Heart left ventricle (tissue), 16 donors: ENCODE results near the gene CHRM1. TPM values are rescaled to one million over a fixed set of nuclear protein-coding genes. Genes with fewer than 3 reads are reported as not detected.

ENCODE experiments used
- ATAC-seq, 4 donors: fragments of 200-7000 bp; cut with Tn5 transposase; one replicate each; pipeline ENCODE4 v1.9.1; 2020 to 2022; ENCODE audit warnings: moderate library complexity in 4 of 4, mild to moderate bottlenecking in 3 of 4, moderate number of reproducible peaks in 1 of 4
- DNase-seq, 5 donors: peaks; one replicate each; pipeline ENCODE4 v3.0.0-alpha.2; 2020
- H3K27ac ChIP-seq, 12 donors: fragments of 200-600 bp; sonication (generic) in 4 of 12; one replicate each; pipeline versions ENCODE4 v1.5.0 to v1.8.0; 2016 to 2022; ENCODE audit warnings: mild to moderate bottlenecking in 2 of 12
- H3K27me3 ChIP-seq, 9 donors: fragments of 200-600 bp; sonication (generic) in 2 of 9; one replicate each; pipeline versions ENCODE4 v1.5.1 to v1.8.0; 2016 to 2022; ENCODE audit warnings: mild to moderate bottlenecking in 3 of 9
- H3K36me3 ChIP-seq, 9 donors: fragments of 200-600 bp; sonication (generic) in 2 of 9; one replicate each; pipeline versions ENCODE4 v1.5.0 to v1.8.0; 2018 to 2022; ENCODE audit warnings: mild to moderate bottlenecking in 2 of 9
- H3K4me1 ChIP-seq, 12 donors: fragments of 200-600 bp; sonication (generic) in 4 of 12; one replicate each; pipeline versions ENCODE4 v1.5.0 to v1.8.0; 2016 to 2022; ENCODE audit warnings: mild to moderate bottlenecking in 3 of 12
- H3K4me3 ChIP-seq, 12 donors: fragments of 200-600 bp; sonication (generic) in 4 of 12; one replicate each; pipeline versions ENCODE4 v1.5.0 to v1.8.0; 2017 to 2022; ENCODE audit warnings: mild to moderate bottlenecking in 9 of 12, moderate library complexity in 4 of 12
- H3K9me3 ChIP-seq, 12 donors: fragments of 200-600 bp; sonication (generic) in 4 of 12; one replicate each; pipeline versions ENCODE4 v1.5.0 to v1.8.0; 2016 to 2022; ENCODE audit warnings: mild to moderate bottlenecking in 1 of 12
- POLR2A ChIP-seq, 2 donors: fragments of 450-650 bp; IDR thresholded peaks; one replicate each; pipeline ENCODE4 v1.6.1; 2017; ENCODE audit warnings: antibody characterized with exemption in 2 of 2, mild to moderate bottlenecking in 2 of 2, moderate library complexity in 2 of 2
- WGBS, 4 donors: extraction: QIAGEN DNeasy Blood & Tissue Kit in 2 of 4; methylation state at CpG; one replicate each; pipeline versions ENCODE4 v1.1.5 to v1.1.7; 2013 to 2018; 5-methylcytosine and 5-hydroxymethylcytosine counted together
- intact Hi-C, 10 donors: fragments of 100-400 bp; cut with DNase I; formaldehyde crosslinking; loops; one replicate each; pipeline versions ENCODE4 v1.11.1 to v1.14.2; 2022
- polyA plus RNA-seq, 2 donors: library from polyadenylated mRNA; stranded (reverse); fragments of 200-250 nt; gene quantifications; one replicate each; pipeline ENCODE4 v1.2.3, GENCODE V29; 2013
- total RNA-seq, 9 donors: library from RNA; depleted of rRNA in 2 of 9; stranded (reverse); fragments of >200 nt in 2 of 9; fragmentation: NEBNext Ultra II Directional in 3 of 9; extraction: Animal tissue kit (Norgen Biotek cat#: 25700) in 3 of 9; gene quantifications; one replicate each; pipeline versions ENCODE4 v1.1.0 to v1.2.4, GENCODE V29; 2016 to 2023
- TF ChIP-seq, protein P1 (sequence below), 12 donors: fragments of 200-600 bp; sonication (generic) in 4 of 12; IDR thresholded peaks; one replicate each; pipeline versions ENCODE4 v1.5.0 to v1.8.0; 2018 to 2022; ENCODE audit warnings: antibody characterized with exemption in 12 of 12, mild to moderate bottlenecking in 5 of 12
- donor health status: ischemic (EF 13 %, LVEDD 7.1; RV severe dilation, severe dysfunction).
- donor health status: healthy with polysubstance abuse.
- donor health status: DM: no; HTN: yes; CAD: no.
- donor health status: DM: no; HTN: no; CAD: no.
- donor health status: ischemic (EF 25% LVEDD 6.9; RV normal size, moderate dysfunction).
- donor health status: ischemic (EF 25% LVEDD 5.7; RV mildly dilated, moderate dysfunction).
- donor health status: healthy.
- donor health status: DM: yes; HTN: yes; CAD: no.
- donor health status: ischemic (EF 35%, LVEDD 5.7; RV mildly dilated, moderate dysfunction).
- donor health status: nonischemic (EF 11% LVEDD 7.7; RV severe dilation, severe dysfunction).
- donor health status: DM: yes; HTN: yes; CAD: no.
- donor health status: PGD.
- donor health status: ischemic (EF 29% LVEDD 5.4; RV normal size, mild dysfunction).
- donor health status: nonischemic (EF 23%, LVEDD 6.1; RV moderate dilation, normal function).

The CHRM1 gene
- total and polyA plus RNA-seq, 11 donors, result 0.08 to 0.31 TPM; not detected in 9

DNA sequence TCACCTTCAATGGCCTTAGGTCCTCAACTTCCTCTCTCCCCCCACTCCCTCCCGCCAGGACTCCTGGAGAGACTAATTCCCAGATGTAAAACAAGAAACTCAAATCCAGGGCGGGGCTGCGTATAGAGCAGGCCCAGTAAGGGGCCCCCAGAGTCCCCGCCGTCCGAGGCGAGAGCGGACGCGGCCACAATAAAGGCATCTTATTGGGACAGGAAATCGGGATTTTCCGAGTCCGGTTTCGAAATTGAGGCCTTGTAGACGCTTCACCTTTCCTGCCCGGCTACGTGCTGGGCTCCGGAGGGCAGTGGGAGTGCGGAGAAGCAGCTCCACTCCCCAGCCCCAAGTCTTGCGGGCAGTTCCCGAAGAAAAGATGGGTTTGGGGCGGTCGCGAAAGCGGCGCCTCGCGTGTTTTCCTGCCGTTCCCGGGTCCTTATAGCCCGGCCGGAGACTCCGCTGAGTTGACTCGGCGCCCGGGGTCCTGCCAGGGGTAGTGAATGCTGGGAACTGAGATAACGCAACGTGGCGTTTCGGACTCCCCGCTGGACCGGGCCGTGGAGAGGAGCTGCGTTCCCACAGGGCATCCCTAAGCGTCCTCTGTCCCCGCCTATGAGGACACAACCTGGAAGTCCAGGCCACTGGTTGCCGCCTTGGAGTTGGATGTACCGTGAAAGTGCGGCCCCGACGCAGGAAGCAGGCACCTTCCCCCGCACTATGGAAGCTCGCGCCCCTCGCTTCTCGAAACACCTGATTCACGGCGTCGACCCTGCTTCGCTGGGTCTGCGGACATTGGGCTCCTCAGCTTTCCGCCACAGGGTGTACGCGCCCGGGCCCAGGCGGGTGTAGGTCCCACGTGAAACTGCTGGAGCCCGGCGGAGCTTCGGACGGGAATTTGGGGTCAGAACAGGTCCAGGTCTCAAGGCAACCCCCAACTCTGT, 4.8 kb upstream of the CHRM1 start:
- TF ChIP-seq, protein P1, sequence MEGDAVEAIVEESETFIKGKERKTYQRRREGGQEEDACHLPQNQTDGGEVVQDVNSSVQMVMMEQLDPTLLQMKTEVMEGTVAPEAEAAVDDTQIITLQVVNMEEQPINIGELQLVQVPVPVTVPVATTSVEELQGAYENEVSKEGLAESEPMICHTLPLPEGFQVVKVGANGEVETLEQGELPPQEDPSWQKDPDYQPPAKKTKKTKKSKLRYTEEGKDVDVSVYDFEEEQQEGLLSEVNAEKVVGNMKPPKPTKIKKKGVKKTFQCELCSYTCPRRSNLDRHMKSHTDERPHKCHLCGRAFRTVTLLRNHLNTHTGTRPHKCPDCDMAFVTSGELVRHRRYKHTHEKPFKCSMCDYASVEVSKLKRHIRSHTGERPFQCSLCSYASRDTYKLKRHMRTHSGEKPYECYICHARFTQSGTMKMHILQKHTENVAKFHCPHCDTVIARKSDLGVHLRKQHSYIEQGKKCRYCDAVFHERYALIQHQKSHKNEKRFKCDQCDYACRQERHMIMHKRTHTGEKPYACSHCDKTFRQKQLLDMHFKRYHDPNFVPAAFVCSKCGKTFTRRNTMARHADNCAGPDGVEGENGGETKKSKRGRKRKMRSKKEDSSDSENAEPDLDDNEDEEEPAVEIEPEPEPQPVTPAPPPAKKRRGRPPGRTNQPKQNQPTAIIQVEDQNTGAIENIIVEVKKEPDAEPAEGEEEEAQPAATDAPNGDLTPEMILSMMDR (IDR thresholded peaks at IDR 0.05), result no peak
- no peak for TF ChIP-seq POLR2A (IDR thresholded peaks at IDR 0.05)
- ATAC-seq, result peak in 3 of 4 donors; percentile 10 to 48 (median 39)
- peaks cover 26 to 75% (median 53%) of the 10 kb centered on the region in 9 donors for H3K27me3 ChIP-seq

DNA sequence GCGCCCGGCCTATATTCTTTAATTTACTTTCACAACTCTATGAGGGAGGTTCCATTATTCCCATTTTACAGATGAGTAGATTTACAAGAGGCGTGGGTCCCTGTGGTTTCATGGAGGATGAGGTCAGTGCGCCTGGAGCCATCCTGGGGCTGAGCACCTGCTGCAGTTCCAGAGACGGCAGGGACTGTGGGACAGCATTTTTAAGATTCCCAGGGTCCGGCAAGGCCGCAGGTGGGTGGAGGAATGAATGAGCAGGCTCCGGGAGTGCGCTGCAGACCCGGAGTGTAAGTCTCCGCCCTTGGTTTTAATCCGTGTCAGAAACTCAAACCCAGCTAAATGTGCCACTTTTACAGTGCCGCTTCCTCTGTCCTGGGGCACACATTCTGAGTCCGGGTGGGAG, 4.1 kb upstream of the CHRM1 start:
- DNase-seq, result peak in 1 of 5 donors; percentile 8
- intact Hi-C loops, result no loop called here
- ATAC-seq, result no peak
- Histone ChIP-seq H3K27ac (no peak overlapping the region), H3K9me3 (no peaks in the 10 kb centered on the region), H3K4me3 (peak overlapping the region in 5 of 12 donors; percentile 49 to 54 (median 51)), H3K36me3 (no peaks in the 10 kb centered on the region), H3K27me3 (peaks cover 28 to 75% (median 53%) of the 10 kb centered on the region in 9 donors), H3K4me1 (peaks cover 3 to 51% (median 20%) of the 10 kb centered on the region in 12 donors)
- 41 to 76% (median 62%) methylated on average over 14 of the region's 14 CpGs for WGBS, 4 donors
- no peak for TF ChIP-seq POLR2A (IDR thresholded peaks at IDR 0.05)
- TF ChIP-seq, protein P1 (IDR thresholded peaks at IDR 0.05), result no peak

More for the DNA sequence above, 4.8 kb upstream of the CHRM1 start:
- Histone ChIP-seq H3K9me3 (no peaks in the 10 kb centered on the region), H3K36me3 (no peaks in the 10 kb centered on the region), H3K27ac (peak overlapping the region in 2 of 12 donors; percentile 7 to 39), H3K4me3 (peak overlapping the region; percentile 18 to 54 (median 46)), H3K4me1 (peaks cover 3 to 48% (median 20%) of the 10 kb centered on the region in 12 donors)
- intact Hi-C loops, result no loop called here
- WGBS, 4 donors, result 3 to 6% (median 4%) methylated on average over 46 to 71 of the region's 71 CpGs
- peak in 1 of 5 donors; percentile 31 for DNase-seq

DNA sequence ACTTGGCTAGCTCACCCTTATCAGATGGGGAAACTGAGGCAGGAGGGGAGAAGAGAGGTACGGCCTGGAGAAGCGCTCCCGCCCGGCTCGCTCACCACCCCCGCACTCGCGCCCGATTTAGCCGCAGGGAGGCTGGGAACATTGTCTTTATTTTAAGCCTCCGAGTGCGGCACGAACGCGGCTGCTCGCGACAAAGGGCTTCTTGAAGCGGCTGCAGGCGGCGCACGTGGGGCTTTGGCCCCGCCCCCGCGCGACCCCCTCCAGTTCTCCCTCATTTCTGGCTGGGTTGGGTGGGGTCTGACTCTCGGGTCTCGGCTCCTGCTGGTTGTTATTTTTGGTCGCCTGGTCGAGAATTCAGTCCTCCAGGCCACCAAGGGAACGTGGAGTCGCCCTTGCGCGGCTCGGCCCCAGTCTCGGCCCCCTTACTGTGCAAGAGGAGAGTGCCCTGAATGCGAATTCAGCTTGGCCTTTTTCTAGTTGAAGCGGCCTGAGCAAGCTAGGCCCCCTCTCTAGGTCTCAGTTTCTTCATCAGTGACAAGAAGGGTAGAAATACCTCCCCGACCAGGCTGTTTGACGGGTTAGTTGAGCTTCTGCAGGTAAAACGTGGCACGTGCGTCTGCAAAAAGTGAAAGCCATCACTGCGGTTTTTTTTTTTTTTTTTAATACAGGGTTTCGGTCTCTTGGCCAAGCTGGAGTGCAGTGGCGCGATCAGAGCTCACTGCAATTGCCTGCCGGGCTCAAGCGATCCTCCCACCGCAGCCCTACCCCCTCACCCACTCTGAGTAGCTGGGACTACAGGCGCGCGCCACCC, 2.6 kb upstream of the CHRM1 start:
- H3K27me3 ChIP-seq, result peaks cover 28 to 69% (median 53%) of the 10 kb centered on the region in 9 donors
- H3K4me1 ChIP-seq, result peaks cover 3 to 51% (median 20%) of the 10 kb centered on the region in 12 donors
- H3K4me3 ChIP-seq, result peak overlapping the region in 9 of 12 donors; percentile 3 to 34 (median 26)
- intact Hi-C loops, result no loop called here
- no peaks in the 10 kb centered on the region for H3K9me3 ChIP-seq
- H3K27ac ChIP-seq, result no peak overlapping the region
- 3 to 14% (median 5%) methylated on average over 52 of the region's 52 CpGs for WGBS, 4 donors
- TF ChIP-seq, protein P1 (IDR thresholded peaks at IDR 0.05), result no peak
- no peak for TF ChIP-seq POLR2A (IDR thresholded peaks at IDR 0.05)
- ATAC-seq (peak in 1 of 4 donors; percentile 32), DNase-seq (peak in 2 of 5 donors; percentile 18 to 38)
- H3K36me3 ChIP-seq, result no peaks in the 10 kb centered on the region
